Inflammatory macrophage (primary cell): ENCODE measurements around the gene DRD5.
"Not testable (repeated sequence)": the region's sequence is repeated elsewhere in the genome, so short reads cannot be mapped to it uniquely, and the experiment has no call there.

Source experiments
- DNase-seq, 2 donors: peaks; one replicate each; pipeline ENCODE4 v3.0.0-alpha.2; 2020 to 2022
- total RNA-seq, 18 experiments: gene quantifications; one replicate each; lab custom pipeline; 2026; ENCODE audit warnings: mixed read lengths in 6 of 18, inconsistent platforms in 2 of 18; lab: John Stamatoyannopoulos, UW

Gene DRD5
- total RNA-seq, result 0 to 0.07 (median 0) reads per million in 18 experiments

- no peak for DNase-seq
These were observed at the start of gene DRD5 for GRCh38 chr4:9781343-9782135. Gene DRD5, plus strand, starts transcription at chr4:9781634. Its CDS starts 396 bp downstream, at chr4:9782030.

GRCh38 chr4:9732256-9732655 lies 49.2 kb upstream of the DRD5 start:
- DNase-seq, result not testable (repeated sequence)

GRCh38 chr4:9735515-9735914 lies 45.9 kb upstream of the DRD5 start:
- DNase-seq, result no peak

GRCh38 chr4:9737280-9737679 lies 44.2 kb upstream of the DRD5 start:
- not testable (repeated sequence) for DNase-seq

GRCh38 chr4:9743789-9744188 lies 37.6 kb upstream of the DRD5 start:
- not testable (repeated sequence) for DNase-seq

- DNase-seq, result no peak
These were observed 35.7 kb upstream of the DRD5 start for GRCh38 chr4:9745782-9746181.

GRCh38 chr4:9758641-9759317 lies 22.7 kb upstream of the DRD5 start:
- no peak for DNase-seq

GRCh38 chr4:9762823-9763475 lies 18.5 kb upstream of the DRD5 start:
- DNase-seq, result peak; percentile 82 to 86

GRCh38 chr4:9764155-9764696 lies 17.2 kb upstream of the DRD5 start:
- DNase-seq, result no peak

GRCh38 chr4:9765091-9765490 lies 16.3 kb upstream of the DRD5 start:
- peak; percentile 65 to 67 for DNase-seq

GRCh38 chr4:9769321-9769720 lies 12.1 kb upstream of the DRD5 start:
- peak; percentile 12 to 26 for DNase-seq

- peak; percentile 27 to 74 for DNase-seq
These were observed 10.4 kb upstream of the DRD5 start for GRCh38 chr4:9771034-9771433.

GRCh38 chr4:9773471-9773870 lies 8.0 kb upstream of the DRD5 start:
- no peak for DNase-seq

- no peak for DNase-seq
These were observed 652 bp downstream of the DRD5 start for GRCh38 chr4:9782136-9782436.

GRCh38 chr4:9785891-9786290 lies 4.5 kb downstream of the DRD5 start:
- not testable (repeated sequence) for DNase-seq

- no peak for DNase-seq
These were observed 10.9 kb downstream of the DRD5 start for GRCh38 chr4:9792381-9792780.

- DNase-seq, result not testable (repeated sequence)
These were observed 15.2 kb downstream of the DRD5 start for GRCh38 chr4:9796641-9797040.

GRCh38 chr4:9800848-9801247 lies 19.4 kb downstream of the DRD5 start:
- no peak for DNase-seq

GRCh38 chr4:9804918-9805317 lies 23.5 kb downstream of the DRD5 start:
- no peak for DNase-seq

- DNase-seq, result no peak
These were observed 26.6 kb downstream of the DRD5 start for GRCh38 chr4:9808077-9808476.

- DNase-seq, result peak; percentile 73 to 85
These were observed 30.4 kb downstream of the DRD5 start for GRCh38 chr4:9811806-9812205.

- DNase-seq, result peak; percentile 83 to 90
These were observed 31.3 kb downstream of the DRD5 start for GRCh38 chr4:9812501-9813340.
